ENCODE measurements around the gene AMBRA1.
"Not testable (repeated sequence)": the region's sequence is repeated elsewhere in the genome, so short reads cannot be mapped to it uniquely, and the experiment has no call there.

Gene AMBRA1

GRCh38 chr11:46381819-46382645 lies 211.8 kb downstream of the AMBRA1 start:
- DNase-seq (ENCODE audit: low read depth in 3 of 3) = no peak

GRCh38 chr11:46381048-46381818 lies 212.6 kb downstream of the AMBRA1 start, which contains the start of gene MDK:
Gene MDK, plus strand, starts transcription at chr11:46381669. Its CDS starts 389 bp downstream, at chr11:46382058.
- no peak for DNase-seq (ENCODE audit: low read depth in 3 of 3)

- DNase-seq (ENCODE audit: low read depth in 3 of 3) = peak in 2 of 3 donors; percentile 46 to 65
These were observed 213.3 kb downstream of the AMBRA1 start for GRCh38 chr11:46380340-46381047.

GRCh38 chr11:46379482-46380293 lies 214.1 kb downstream of the AMBRA1 start:
- DNase-seq (ENCODE audit: low read depth in 3 of 3) = not testable (repeated sequence)

- DNase-seq (ENCODE audit: low read depth in 3 of 3) = no peak
These were observed 214.9 kb downstream of the AMBRA1 start for GRCh38 chr11:46378811-46379481.

GRCh38 chr11:46378296-46378695 lies 215.5 kb downstream of the AMBRA1 start:
- DNase-seq (ENCODE audit: low read depth in 3 of 3) = no peak

GRCh38 chr11:46377831-46378230 lies 216.0 kb downstream of the AMBRA1 start:
- DNase-seq (ENCODE audit: low read depth in 3 of 3) = no peak

GRCh38 chr11:46377290-46377689 lies 216.5 kb downstream of the AMBRA1 start:
- no peak for DNase-seq (ENCODE audit: low read depth in 3 of 3)

- no peak for DNase-seq (ENCODE audit: low read depth in 3 of 3)
These were observed 217.4 kb downstream of the AMBRA1 start for GRCh38 chr11:46376258-46377050.

- DNase-seq (ENCODE audit: low read depth in 3 of 3) = no peak
These were observed 218.3 kb downstream of the AMBRA1 start for GRCh38 chr11:46375392-46376101.

- DNase-seq (ENCODE audit: low read depth in 3 of 3) = no peak
These were observed 219.0 kb downstream of the AMBRA1 start for GRCh38 chr11:46374815-46375214.

- DNase-seq (ENCODE audit: low read depth in 3 of 3) = no peak
These were observed 219.8 kb downstream of the AMBRA1 start for GRCh38 chr11:46373787-46374740.

- not testable (repeated sequence) for DNase-seq (ENCODE audit: low read depth in 3 of 3)
These were observed 221.3 kb downstream of the AMBRA1 start for GRCh38 chr11:46372501-46372900.

GRCh38 chr11:46372086-46372485 lies 221.7 kb downstream of the AMBRA1 start:
- DNase-seq (ENCODE audit: low read depth in 3 of 3) = no peak

- not testable (repeated sequence) for DNase-seq (ENCODE audit: low read depth in 3 of 3)
These were observed 222.6 kb downstream of the AMBRA1 start for GRCh38 chr11:46371262-46371661.

- DNase-seq (ENCODE audit: low read depth in 3 of 3) = no peak
These were observed 223.6 kb downstream of the AMBRA1 start for GRCh38 chr11:46370253-46370652.

GRCh38 chr11:46369458-46370152 lies 224.2 kb downstream of the AMBRA1 start:
- DNase-seq (ENCODE audit: low read depth in 3 of 3) = no peak

- DNase-seq (ENCODE audit: low read depth in 3 of 3) = no peak
These were observed 225.9 kb downstream of the AMBRA1 start for GRCh38 chr11:46367916-46368267.
